ENCODE results near the gene MAP3K15.

Gene MAP3K15

GRCh38 chrX:19392078-19392477, 123.2 kb downstream of the MAP3K15 start:
- Histone ChIP-seq H3K4me3 (replicated peaks; ENCODE audit: insufficient read depth, low read length) (no peak overlapping the region), H3K27me3 (ENCODE audit: insufficient read depth, poor library complexity, severe bottlenecking) (no peaks in the 10 kb centered on the region), H3K27ac (replicated peaks) (no peak overlapping the region)
- TF ChIP-seq CTCF (IDR thresholded peaks at IDR 0.05; ENCODE audit: insufficient read depth, low read length) = no peak
- TF ChIP-seq SPI1 (IDR thresholded peaks at IDR 0.05; ENCODE audit: borderline replicate concordance, low read depth) = no peak
- no peak for TF ChIP-seq GABPA (IDR thresholded peaks at IDR 0.05; ENCODE audit: low read depth)
- TF ChIP-seq POLR2AphosphoS5 (IDR thresholded peaks at IDR 0.05; ENCODE audit: low read depth) = no peak
- TF ChIP-seq REST (IDR thresholded peaks at IDR 0.05; ENCODE audit: insufficient replicate concordance, low read depth) = no peak
- DNase-seq (ENCODE audit: low read depth in 1 of 2, low spot score in 1 of 2) = no peak

- Histone ChIP-seq H3K27ac (replicated peaks) (no peak overlapping the region), H3K4me3 (replicated peaks; ENCODE audit: insufficient read depth, low read length) (no peak overlapping the region), H3K27me3 (ENCODE audit: insufficient read depth, poor library complexity, severe bottlenecking) (no peaks in the 10 kb centered on the region)
- TF ChIP-seq POLR2AphosphoS5 (IDR thresholded peaks at IDR 0.05; ENCODE audit: low read depth) (no peak), CTCF (IDR thresholded peaks at IDR 0.05; ENCODE audit: insufficient read depth, low read length) (no peak), REST (IDR thresholded peaks at IDR 0.05; ENCODE audit: insufficient replicate concordance, low read depth) (no peak), SPI1 (IDR thresholded peaks at IDR 0.05; ENCODE audit: borderline replicate concordance, low read depth) (no peak), GABPA (IDR thresholded peaks at IDR 0.05; ENCODE audit: low read depth) (no peak)
- DNase-seq (ENCODE audit: low read depth in 1 of 2, low spot score in 1 of 2) = no peak
Observed at GRCh38 chrX:19389227-19389845, 126.0 kb downstream of the MAP3K15 start.

GRCh38 chrX:19388741-19389140, 126.6 kb downstream of the MAP3K15 start:
- Histone ChIP-seq H3K27me3 (ENCODE audit: insufficient read depth, poor library complexity, severe bottlenecking) (no peaks in the 10 kb centered on the region), H3K27ac (replicated peaks) (no peak overlapping the region), H3K4me3 (replicated peaks; ENCODE audit: insufficient read depth, low read length) (no peak overlapping the region)
- TF ChIP-seq REST (IDR thresholded peaks at IDR 0.05; ENCODE audit: insufficient replicate concordance, low read depth) (no peak), SPI1 (IDR thresholded peaks at IDR 0.05; ENCODE audit: borderline replicate concordance, low read depth) (no peak), CTCF (IDR thresholded peaks at IDR 0.05; ENCODE audit: insufficient read depth, low read length) (no peak), POLR2AphosphoS5 (IDR thresholded peaks at IDR 0.05; ENCODE audit: low read depth) (no peak), GABPA (IDR thresholded peaks at IDR 0.05; ENCODE audit: low read depth) (no peak)
- DNase-seq (ENCODE audit: low read depth in 1 of 2, low spot score in 1 of 2) = no peak
